ENCODE results near the gene OXNAD1. TPM values are rescaled to one million over a fixed set of nuclear protein-coding genes. Genes with fewer than 3 reads are reported as not detected.

OXNAD1 gene
- total RNA-seq, 2 donors from 2014 or later: 13.5 to 18.8 TPM

GRCh38 chr3:16330351-16330750 lies 65.3 kb downstream of the OXNAD1 start:
- H3K4me3 ChIP-seq: no peak overlapping the region
- H3K36me3 ChIP-seq (replicated peaks in 1 of 2; ENCODE audit: insufficient read depth in 1 of 2, low read depth in 2 of 2): no peaks in the 10 kb centered on the region
- WGBS, 2 donors: 94 to 95% methylated on average over 4 of the region's 4 CpGs
- intact Hi-C loops (cut with DNase I): no loop called here
- no peak overlapping the region for H3K27ac ChIP-seq
- DNase-seq: no peak
- H3K27me3 ChIP-seq: no peaks in the 10 kb centered on the region
- peaks cover 0 to 10% (median 0%) of the 10 kb centered on the region in 3 donors for H3K9me3 ChIP-seq
- TF ChIP-seq CTCF (IDR thresholded peaks at IDR 0.05): no peak
- TF ChIP-seq POLR2A (IDR thresholded peaks at IDR 0.05): no peak
- no peak for ATAC-seq
- H3K4me1 ChIP-seq: no peaks in the 10 kb centered on the region

- Histone ChIP-seq H3K36me3 (replicated peaks in 1 of 2; ENCODE audit: insufficient read depth in 1 of 2, low read depth in 2 of 2) (no peaks in the 10 kb centered on the region), H3K27me3 (no peaks in the 10 kb centered on the region), H3K27ac (no peak overlapping the region), H3K9me3 (peaks cover 0 to 10% (median 0%) of the 10 kb centered on the region in 3 donors), H3K4me1 (no peaks in the 10 kb centered on the region), H3K4me3 (no peak overlapping the region)
- 94 to 97% methylated on average over 3 of the region's 3 CpGs for WGBS, 2 donors
- TF ChIP-seq POLR2A (IDR thresholded peaks at IDR 0.05) (no peak), CTCF (IDR thresholded peaks at IDR 0.05) (no peak)
- no peak for DNase-seq
- ATAC-seq: no peak
- intact Hi-C loops (cut with DNase I): no loop called here
Measured at GRCh38 chr3:16331319-16331883, 66.4 kb downstream of the OXNAD1 start.

GRCh38 chr3:16332904-16333426 lies 68.0 kb downstream of the OXNAD1 start:
- ATAC-seq (no peak), DNase-seq (no peak)
- Histone ChIP-seq H3K4me3 (no peak overlapping the region), H3K36me3 (replicated peaks in 1 of 2; ENCODE audit: insufficient read depth in 1 of 2, low read depth in 2 of 2) (no peaks in the 10 kb centered on the region), H3K27me3 (no peaks in the 10 kb centered on the region), H3K4me1 (no peaks in the 10 kb centered on the region), H3K27ac (no peak overlapping the region), H3K9me3 (peaks cover 0 to 10% (median 0%) of the 10 kb centered on the region in 3 donors)
- WGBS, 2 donors: 82% methylated on average over 1 of the region's 1 CpG
- TF ChIP-seq POLR2A (IDR thresholded peaks at IDR 0.05) (no peak), CTCF (IDR thresholded peaks at IDR 0.05) (no peak)
- intact Hi-C loops (cut with DNase I): no loop called here

- Histone ChIP-seq H3K9me3 (peaks cover 0 to 6% (median 0%) of the 10 kb centered on the region in 3 donors), H3K4me1 (no peaks in the 10 kb centered on the region), H3K27ac (no peak overlapping the region), H3K4me3 (no peak overlapping the region), H3K27me3 (no peaks in the 10 kb centered on the region), H3K36me3 (replicated peaks in 1 of 2; ENCODE audit: insufficient read depth in 1 of 2, low read depth in 2 of 2) (no peaks in the 10 kb centered on the region)
- intact Hi-C loops (cut with DNase I): no loop called here
- no peak for DNase-seq
- no peak for TF ChIP-seq CTCF (IDR thresholded peaks at IDR 0.05)
- no peak for TF ChIP-seq POLR2A (IDR thresholded peaks at IDR 0.05)
- ATAC-seq: no peak
- 77 to 80% methylated on average over 4 of the region's 4 CpGs for WGBS, 2 donors
Measured at GRCh38 chr3:16334909-16335308, 69.9 kb downstream of the OXNAD1 start.

GRCh38 chr3:16335333-16335732 lies 70.3 kb downstream of the OXNAD1 start:
- Histone ChIP-seq H3K27ac (no peak overlapping the region), H3K27me3 (no peaks in the 10 kb centered on the region), H3K4me1 (no peaks in the 10 kb centered on the region), H3K4me3 (no peak overlapping the region), H3K36me3 (replicated peaks in 1 of 2; ENCODE audit: insufficient read depth in 1 of 2, low read depth in 2 of 2) (no peaks in the 10 kb centered on the region), H3K9me3 (peaks cover 0 to 6% (median 0%) of the 10 kb centered on the region in 3 donors)
- no peak for ATAC-seq
- WGBS, 2 donors: 79 to 80% methylated on average over 5 of the region's 5 CpGs
- DNase-seq: no peak
- no peak for TF ChIP-seq CTCF (IDR thresholded peaks at IDR 0.05)
- no peak for TF ChIP-seq POLR2A (IDR thresholded peaks at IDR 0.05)
- intact Hi-C loops (cut with DNase I): no loop called here

All from body of pancreas (tissue), 4 donors.